ENCODE results near the gene WDR1. TPM values are rescaled to one million over a fixed set of nuclear protein-coding genes. Genes with fewer than 3 reads are reported as not detected.

Gene WDR1
- total RNA-seq, 1 experiment from 2014 or later = 223 TPM

GRCh38 chr4:10113362-10114047 lies 3.1 kb downstream of the WDR1 start:
- ATAC-seq = no peak
- Histone ChIP-seq H2AFZ (ENCODE audit: low read depth, low read length, poor library complexity, severe bottlenecking) (no peak overlapping the region), H3K79me2 (ENCODE audit: insufficient read depth, low read length) (peaks cover 77% of the 10 kb centered on the region), H3K27ac (ENCODE audit: low read depth, low read length) (no peak overlapping the region), H3K9me2 (ENCODE audit: insufficient read depth) (no peaks in the 10 kb centered on the region), H3K9me3 (ENCODE audit: control insufficient read depth in 1 of 2, insufficient read depth in 1 of 2, low read depth in 1 of 2, low read length in 2 of 2) (no peaks in the 10 kb centered on the region), H3K27me3 (ENCODE audit: insufficient read depth, low read length) (no peaks in the 10 kb centered on the region), H3K4me2 (ENCODE audit: low read length) (no peak overlapping the region), H3K4me1 (ENCODE audit: control insufficient read depth in 1 of 2, insufficient read depth in 2 of 2, low read length in 2 of 2) (peaks cover 9 to 46% of the 10 kb centered on the region in 2 experiments), H4K20me1 (ENCODE audit: insufficient read depth) (peaks cover 7% of the 10 kb centered on the region; the same call in 1 of the 2 replicates), H3K9ac (ENCODE audit: low read length) (no peak overlapping the region), H3K4me3 (replicated peaks in 1 of 2; ENCODE audit: low read depth in 1 of 2, low read length in 2 of 2) (no peak overlapping the region), H3K36me3 (ENCODE audit: control insufficient read depth in 1 of 2, insufficient read depth in 2 of 2, low read length in 2 of 2) (peaks cover 42 to 51% of the 10 kb centered on the region in 2 experiments)
- TF ChIP-seq CEBPB (IDR thresholded peaks at IDR 0.05; ENCODE audit: low read depth) (no peak), POLR2A (IDR thresholded peaks at IDR 0.05; ENCODE audit: borderline replicate concordance, extremely low read depth, insufficient read depth, insufficient read length) (no peak), REST (IDR thresholded peaks at IDR 0.05; ENCODE audit: low read depth) (no peak), TCF7L2 (IDR thresholded peaks at IDR 0.05; ENCODE audit: borderline replicate concordance, extremely low read depth, insufficient read depth, insufficient read length) (no peak), ZBTB33 (IDR thresholded peaks at IDR 0.05; ENCODE audit: extremely low read depth, insufficient replicate concordance, low read length) (no peak), CTCF (IDR thresholded peaks at IDR 0.05 in 2 of 3, conservative IDR thresholded peaks at IDR 0.05 in 1 of 3; ENCODE audit: borderline replicate concordance in 1 of 3, insufficient read depth in 1 of 3, low read depth in 2 of 3, low read length in 2 of 3) (no peak), JUND (IDR thresholded peaks at IDR 0.05) (no peak), MAX (IDR thresholded peaks at IDR 0.05) (no peak), POLR2AphosphoS5 (IDR thresholded peaks at IDR 0.05; ENCODE audit: low read depth, low read length) (no peak), ELF1 (IDR thresholded peaks at IDR 0.05; ENCODE audit: borderline replicate concordance, low read depth) (no peak), ZNF274 (IDR thresholded peaks at IDR 0.05; ENCODE audit: low read depth, low read length) (no peak), YY1 (IDR thresholded peaks at IDR 0.05; ENCODE audit: extremely low read depth, insufficient replicate concordance, low read depth, low read length) (no peak), EZH2phosphoT487 (IDR thresholded peaks at IDR 0.05; ENCODE audit: borderline replicate concordance) (no peak), FOSL1 (IDR thresholded peaks at IDR 0.05; ENCODE audit: low read depth) (no peak), ATF3 (IDR thresholded peaks at IDR 0.05) (no peak), EGR1 (IDR thresholded peaks at IDR 0.05; ENCODE audit: low read depth) (no peak), SIN3A (IDR thresholded peaks at IDR 0.05; ENCODE audit: low read depth) (no peak), CBX3 (IDR thresholded peaks at IDR 0.05; ENCODE audit: low read depth) (no peak), SP1 (IDR thresholded peaks at IDR 0.05; ENCODE audit: low read depth) (no peak), ZFX (IDR thresholded peaks at IDR 0.05) (no peak)
- DNase-seq (ENCODE audit: low read depth, low spot score) = no peak
- ChIA-PET POLR2A (no interaction called here), RAD21 (ENCODE audit: low non-redundant PET in 1 of 2, low total read pairs in 2 of 2, uncharacterized antibody in 2 of 2, unreplicated experiment in 2 of 2) (no interaction called here), CTCF (no interaction called here)
- intact Hi-C loops (cut with micrococcal nuclease) = no loop called here
- BruUV-seq (replicated peaks) = no TSS peak
